ENCODE results near the gene BTBD8.
"Not testable (repeated sequence)": the region's sequence is repeated elsewhere in the genome, so short reads cannot be mapped to it uniquely, and the experiment has no call there.

The BTBD8 gene

DNA sequence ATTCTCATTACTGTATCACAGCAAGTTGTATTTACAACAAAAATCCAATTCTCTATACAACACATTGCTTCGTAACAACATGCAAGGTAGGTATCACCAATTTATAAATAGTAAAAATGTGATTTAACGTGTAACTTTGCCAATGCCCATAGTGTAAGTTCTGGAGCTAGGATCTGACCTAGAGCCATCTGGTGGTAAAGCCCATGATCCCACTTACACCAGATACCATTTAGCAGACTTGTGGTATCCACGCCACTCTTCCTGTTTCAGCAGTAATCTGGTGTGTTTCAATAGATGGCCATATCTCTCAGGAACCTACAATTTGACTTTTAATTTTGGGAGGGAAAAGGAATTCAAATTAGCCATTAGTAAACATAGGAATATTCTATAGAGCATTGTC lies 15.1 kb upstream of the BTBD8 start:
- Histone ChIP-seq H3K9me3 (ENCODE audit: control insufficient read depth, insufficient read depth, low read length) (no peaks in the 10 kb centered on the region), H3K36me3 (ENCODE audit: control insufficient read depth, low read length) (no peaks in the 10 kb centered on the region), H3K27me3 (ENCODE audit: control insufficient read depth, low read length) (no peaks in the 10 kb centered on the region), H3K27ac (ENCODE audit: low read depth, low read length) (no peak overlapping the region), H3K4me3 (ENCODE audit: low read length) (no peak overlapping the region), H4K20me1 (ENCODE audit: control insufficient read depth, insufficient read depth, low read depth, low read length) (no peaks in the 10 kb centered on the region), H3F3A (ENCODE audit: control insufficient read depth, insufficient read depth) (no peaks in the 10 kb centered on the region), H3K4me1 (ENCODE audit: control insufficient read depth, low read length) (no peaks in the 10 kb centered on the region), H3K9me2 (replicated peaks; ENCODE audit: control insufficient read depth, low read length) (no peaks in the 10 kb centered on the region), H3K4me2 (ENCODE audit: low read length) (no peak overlapping the region), H3K79me2 (ENCODE audit: control insufficient read depth, low read length) (no peaks in the 10 kb centered on the region)
- TF ChIP-seq, protein P1, sequence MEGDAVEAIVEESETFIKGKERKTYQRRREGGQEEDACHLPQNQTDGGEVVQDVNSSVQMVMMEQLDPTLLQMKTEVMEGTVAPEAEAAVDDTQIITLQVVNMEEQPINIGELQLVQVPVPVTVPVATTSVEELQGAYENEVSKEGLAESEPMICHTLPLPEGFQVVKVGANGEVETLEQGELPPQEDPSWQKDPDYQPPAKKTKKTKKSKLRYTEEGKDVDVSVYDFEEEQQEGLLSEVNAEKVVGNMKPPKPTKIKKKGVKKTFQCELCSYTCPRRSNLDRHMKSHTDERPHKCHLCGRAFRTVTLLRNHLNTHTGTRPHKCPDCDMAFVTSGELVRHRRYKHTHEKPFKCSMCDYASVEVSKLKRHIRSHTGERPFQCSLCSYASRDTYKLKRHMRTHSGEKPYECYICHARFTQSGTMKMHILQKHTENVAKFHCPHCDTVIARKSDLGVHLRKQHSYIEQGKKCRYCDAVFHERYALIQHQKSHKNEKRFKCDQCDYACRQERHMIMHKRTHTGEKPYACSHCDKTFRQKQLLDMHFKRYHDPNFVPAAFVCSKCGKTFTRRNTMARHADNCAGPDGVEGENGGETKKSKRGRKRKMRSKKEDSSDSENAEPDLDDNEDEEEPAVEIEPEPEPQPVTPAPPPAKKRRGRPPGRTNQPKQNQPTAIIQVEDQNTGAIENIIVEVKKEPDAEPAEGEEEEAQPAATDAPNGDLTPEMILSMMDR (IDR thresholded peaks at IDR 0.05; ENCODE audit: low read depth, low read length, poor library complexity, severe bottlenecking), result no peak
- TF ChIP-seq EZH2phosphoT487 (IDR thresholded peaks at IDR 0.05; ENCODE audit: borderline replicate concordance, low read length), result no peak

DNA sequence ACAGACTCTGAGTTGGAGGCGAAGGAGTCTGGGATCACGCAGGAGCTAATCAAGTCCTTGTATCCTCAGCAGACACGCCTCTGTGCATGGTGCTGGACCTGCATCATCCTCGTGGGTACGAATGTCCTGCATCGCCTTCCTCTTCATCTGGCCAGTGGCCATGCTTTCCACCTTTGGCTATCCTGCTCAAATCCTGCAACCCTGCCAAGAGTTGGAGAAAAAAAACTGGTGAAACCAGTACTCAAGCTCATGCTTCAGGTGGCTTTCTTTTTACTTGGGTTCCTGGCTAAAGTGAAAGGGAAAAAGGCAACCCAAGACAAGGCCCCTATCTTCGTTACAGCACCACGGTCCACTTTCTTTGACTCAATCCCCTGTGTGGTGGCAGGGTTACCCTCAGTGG lies 13.8 kb upstream of the BTBD8 start:
- H3K9me3 ChIP-seq (ENCODE audit: control insufficient read depth, insufficient read depth, low read length), result no peaks in the 10 kb centered on the region
- no peaks in the 10 kb centered on the region for H3K4me1 ChIP-seq (ENCODE audit: control insufficient read depth, low read length)
- H3K79me2 ChIP-seq (ENCODE audit: control insufficient read depth, low read length), result no peaks in the 10 kb centered on the region
- no peak overlapping the region for H3K27ac ChIP-seq (ENCODE audit: low read depth, low read length)
- no peaks in the 10 kb centered on the region for H3K36me3 ChIP-seq (ENCODE audit: control insufficient read depth, low read length)
- H3F3A ChIP-seq (ENCODE audit: control insufficient read depth, insufficient read depth), result no peaks in the 10 kb centered on the region
- H3K4me3 ChIP-seq (ENCODE audit: low read length), result no peak overlapping the region
- no peak overlapping the region for H3K4me2 ChIP-seq (ENCODE audit: low read length)
- H3K27me3 ChIP-seq (ENCODE audit: control insufficient read depth, low read length), result no peaks in the 10 kb centered on the region
- no peaks in the 10 kb centered on the region for H4K20me1 ChIP-seq (ENCODE audit: control insufficient read depth, insufficient read depth, low read depth, low read length)
- TF ChIP-seq EZH2phosphoT487 (IDR thresholded peaks at IDR 0.05; ENCODE audit: borderline replicate concordance, low read length), result no peak
- TF ChIP-seq, protein P1 (IDR thresholded peaks at IDR 0.05; ENCODE audit: low read depth, low read length, poor library complexity, severe bottlenecking), result no peak
- H3K9me2 ChIP-seq (replicated peaks; ENCODE audit: control insufficient read depth, low read length), result no peaks in the 10 kb centered on the region

DNA sequence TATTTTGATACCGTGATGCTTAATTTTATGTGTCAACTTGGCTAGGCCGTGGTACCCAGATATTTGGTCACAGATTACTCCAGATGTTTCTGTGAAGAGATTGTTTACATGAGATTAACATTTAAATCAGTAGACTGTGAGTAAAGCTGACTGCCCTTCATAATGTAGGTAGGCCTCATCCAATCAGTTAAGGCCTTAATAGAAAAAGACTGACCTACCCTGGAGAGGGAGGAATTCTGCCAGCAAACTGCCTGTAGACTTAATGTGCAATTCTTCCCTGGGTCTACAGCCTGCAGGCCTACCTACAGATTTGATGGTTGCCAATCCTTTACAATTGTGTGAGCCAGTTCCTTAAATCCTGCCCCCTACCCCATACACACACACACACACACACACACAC lies 9.3 kb upstream of the BTBD8 start:
- H3K27ac ChIP-seq (ENCODE audit: low read depth, low read length), result no peak overlapping the region
- H3K4me3 ChIP-seq (ENCODE audit: low read length), result no peak overlapping the region
- no peaks in the 10 kb centered on the region for H4K20me1 ChIP-seq (ENCODE audit: control insufficient read depth, insufficient read depth, low read depth, low read length)
- no peaks in the 10 kb centered on the region for H3K9me2 ChIP-seq (replicated peaks; ENCODE audit: control insufficient read depth, low read length)
- H3K36me3 ChIP-seq (ENCODE audit: control insufficient read depth, low read length), result no peaks in the 10 kb centered on the region
- H3K79me2 ChIP-seq (ENCODE audit: control insufficient read depth, low read length), result no peaks in the 10 kb centered on the region
- TF ChIP-seq, protein P1 (IDR thresholded peaks at IDR 0.05; ENCODE audit: low read depth, low read length, poor library complexity, severe bottlenecking), result no peak
- TF ChIP-seq EZH2phosphoT487 (IDR thresholded peaks at IDR 0.05; ENCODE audit: borderline replicate concordance, low read length), result no peak
- H3K4me2 ChIP-seq (ENCODE audit: low read length), result no peak overlapping the region
- no peaks in the 10 kb centered on the region for H3K27me3 ChIP-seq (ENCODE audit: control insufficient read depth, low read length)
- H3F3A ChIP-seq (ENCODE audit: control insufficient read depth, insufficient read depth), result no peaks in the 10 kb centered on the region
- no peaks in the 10 kb centered on the region for H3K9me3 ChIP-seq (ENCODE audit: control insufficient read depth, insufficient read depth, low read length)
- H3K4me1 ChIP-seq (ENCODE audit: control insufficient read depth, low read length), result no peaks in the 10 kb centered on the region

DNA sequence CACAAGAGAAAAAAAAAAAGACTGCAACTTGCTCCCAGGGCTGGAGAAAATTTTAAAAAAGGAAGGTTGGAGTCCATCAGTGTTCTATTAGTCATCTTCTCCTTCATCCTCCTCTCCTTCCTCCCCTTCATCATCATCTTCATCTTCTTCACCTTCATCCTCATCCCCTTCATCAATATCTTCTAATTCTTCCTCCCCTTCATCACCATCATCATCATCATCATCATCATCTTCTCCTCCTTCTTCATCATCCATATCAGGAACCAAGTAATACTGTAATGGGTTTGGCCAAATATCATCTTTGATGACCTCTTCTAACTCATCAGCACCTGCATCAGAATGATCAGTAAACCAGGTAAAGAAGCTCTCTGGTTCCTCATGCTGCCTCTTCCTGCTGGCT lies 5.7 kb upstream of the BTBD8 start:
- not testable (repeated sequence) for H3K36me3 ChIP-seq (ENCODE audit: control insufficient read depth, low read length); H3K27ac ChIP-seq (ENCODE audit: low read depth, low read length); H3K79me2 ChIP-seq (ENCODE audit: control insufficient read depth, low read length); H3K4me1 ChIP-seq (ENCODE audit: control insufficient read depth, low read length); H3K9me3 ChIP-seq (ENCODE audit: control insufficient read depth, insufficient read depth, low read length); H3K9me2 ChIP-seq (replicated peaks; ENCODE audit: control insufficient read depth, low read length); H3K4me2 ChIP-seq (ENCODE audit: low read length); H3K27me3 ChIP-seq (ENCODE audit: control insufficient read depth, low read length); H3F3A ChIP-seq (ENCODE audit: control insufficient read depth, insufficient read depth); H4K20me1 ChIP-seq (ENCODE audit: control insufficient read depth, insufficient read depth, low read depth, low read length); H3K4me3 ChIP-seq (ENCODE audit: low read length)

Data from DOHH2 (cell line).